HG02852 (cell line): Measurements from ENCODE around the gene CYP26C1.
A peak's percentile ranks its signal among the peaks of the same experiment; 100 is the strongest.
"Not testable (repeated sequence)": the region's sequence is repeated elsewhere in the genome, so short reads cannot be mapped to it uniquely, and the experiment has no call there.

Experiments used
- ATAC-seq: cut with Tn5 transposase; IDR thresholded peaks from one replicate; pipeline ENCODE4 v1.9.1; 2021; ENCODE audit warnings: mild to moderate bottlenecking, moderate library complexity; ENCODE audit not compliant: unreplicated experiment

CYP26C1 gene

GRCh38 chr10:93075369-93076221, 15.0 kb downstream of the CYP26C1 start:
- peak; percentile 41 for ATAC-seq

GRCh38 chr10:93076871-93077270, 16.3 kb downstream of the CYP26C1 start:
- ATAC-seq, result no peak

- ATAC-seq, result no peak
These were observed 17.3 kb downstream of the CYP26C1 start for GRCh38 chr10:93077860-93078337.

- ATAC-seq, result no peak
These were observed 19.2 kb downstream of the CYP26C1 start for GRCh38 chr10:93079663-93080349.

- peak; percentile 73 for ATAC-seq
These were observed 19.9 kb downstream of the CYP26C1 start for GRCh38 chr10:93080350-93081046.

GRCh38 chr10:93081318-93081717, 20.7 kb downstream of the CYP26C1 start:
- no peak for ATAC-seq

- ATAC-seq, result no peak
These were observed 21.2 kb downstream of the CYP26C1 start for GRCh38 chr10:93081834-93082233.

- ATAC-seq, result no peak
These were observed 23.3 kb downstream of the CYP26C1 start for GRCh38 chr10:93083743-93084539.

- no peak for ATAC-seq
These were observed 24.8 kb downstream of the CYP26C1 start for GRCh38 chr10:93085272-93085859.

- no peak for ATAC-seq
These were observed 25.7 kb downstream of the CYP26C1 start for GRCh38 chr10:93086289-93086688.

GRCh38 chr10:93087846-93088245, 27.2 kb downstream of the CYP26C1 start:
- ATAC-seq, result no peak

- no peak for ATAC-seq
These were observed 27.9 kb downstream of the CYP26C1 start for GRCh38 chr10:93088466-93088865.

- no peak for ATAC-seq
These were observed 30.0 kb downstream of the CYP26C1 start for GRCh38 chr10:93090619-93091018.

GRCh38 chr10:93091960-93092359, 31.4 kb downstream of the CYP26C1 start:
- ATAC-seq, result no peak

- ATAC-seq, result no peak
These were observed 34.6 kb downstream of the CYP26C1 start for GRCh38 chr10:93095225-93095624.

GRCh38 chr10:93096901-93097300, 36.3 kb downstream of the CYP26C1 start:
- ATAC-seq, result no peak

- no peak for ATAC-seq
These were observed 36.8 kb downstream of the CYP26C1 start for GRCh38 chr10:93097386-93097785.

- ATAC-seq, result no peak
These were observed 38.2 kb downstream of the CYP26C1 start for GRCh38 chr10:93098816-93099215.

GRCh38 chr10:93099670-93100069, 39.1 kb downstream of the CYP26C1 start:
- ATAC-seq, result no peak

- not testable (repeated sequence) for ATAC-seq
These were observed 40.5 kb downstream of the CYP26C1 start for GRCh38 chr10:93101148-93101547.
